T-cell (primary cell): ENCODE results near the gene CAB39. TPM values are rescaled to one million over a fixed set of nuclear protein-coding genes. Genes with fewer than 3 reads are reported as not detected.

Source experiments
- ATAC-seq, 4 experiments: fragments of 200-7000 bp in 3 of 4; fragments of 150-1000 bp in 1 of 4; cut with Tn5 transposase; replicated peaks in 1 of 4; 1 replicate in 3 of 4; 2 replicates in 1 of 4; pipeline ENCODE4 v1.10.0; 2021; ENCODE audit warnings: moderate library complexity in 3 of 4, mild to moderate bottlenecking in 2 of 4, moderate number of reproducible peaks in 1 of 4
- CTCF ChIA-PET, 2 donors: fragments of 300-600 bp; sonication (Branson Sonifier 250); formaldehyde crosslinking; loops; one replicate each; lab custom pipeline; 2022; ENCODE audit warnings: antibody characterized with exemption in 2 of 2; lab: Charles Lee
- POLR2A ChIA-PET, 2 donors: fragments of 300-600 bp; sonication (Branson Sonifier 250); formaldehyde crosslinking; loops; one replicate each; lab custom pipeline; 2022; ENCODE audit warnings: antibody characterized with exemption in 2 of 2; lab: Charles Lee
- DNase-seq, 35 experiments: peaks; one replicate each; pipeline versions ENCODE4 v3.0.0 to v3.0.0-alpha.2; 2013 to 2023
- H3K27ac ChIP-seq: one replicate; pipeline ENCODE4 v1.5.1; 2013; ENCODE audit warnings: low read length
- H3K27me3 ChIP-seq, 2 experiments: replicated peaks in 1 of 2; 1 replicate in 1 of 2; 2 replicates in 1 of 2; pipeline versions ENCODE4 v1.6.1 to v1.7.0; 2013; ENCODE audit warnings: low read length in 1 of 2, mixed read lengths in 1 of 2; ENCODE audit not compliant: control insufficient read depth in 2 of 2, insufficient read depth in 2 of 2; ENCODE audit errors: extremely low read depth in 1 of 2
- H3K36me3 ChIP-seq, 2 donors: 1 replicate in 1 of 2; 2 replicates in 1 of 2; pipeline versions ENCODE4 v1.6.1 to v1.7.0; 2013; ENCODE audit warnings: low read length in 1 of 2; ENCODE audit not compliant: control insufficient read depth in 2 of 2, insufficient read depth in 1 of 2; ENCODE audit errors: extremely low read depth in 1 of 2
- H3K4me1 ChIP-seq, 2 experiments: 1 replicate in 1 of 2; 2 replicates in 1 of 2; pipeline versions ENCODE4 v1.6.1 to v1.7.0; 2013; ENCODE audit warnings: low read length in 2 of 2, mixed read lengths in 1 of 2; ENCODE audit not compliant: insufficient read depth in 2 of 2, control insufficient read depth in 1 of 2; ENCODE audit errors: extremely low read depth in 1 of 2
- H3K4me3 ChIP-seq, 2 donors: 1 replicate in 1 of 2; 2 replicates in 1 of 2; pipeline versions ENCODE4 v1.5.1 to v1.7.0; 2013; ENCODE audit warnings: mild to moderate bottlenecking in 2 of 2, low read length in 1 of 2, moderate library complexity in 1 of 2; ENCODE audit not compliant: control insufficient read depth in 1 of 2; ENCODE audit errors: extremely low read depth in 1 of 2
- H3K9me3 ChIP-seq: 2 replicates; pipeline ENCODE4 v1.7.0; 2013
- H3K27ac Mint-ChIP-seq, 2 donors: one replicate each; pipeline ENCODE4 v1.8.0; 2020 to 2021; ENCODE audit warnings: mild to moderate bottlenecking in 2 of 2, mixed read lengths in 2 of 2
- H3K27me3 Mint-ChIP-seq, 2 donors: one replicate each; pipeline ENCODE4 v1.8.0; 2021 to 2022; ENCODE audit warnings: mixed read lengths in 2 of 2
- H3K36me3 Mint-ChIP-seq: one replicate; pipeline ENCODE4 v1.8.0; 2021; ENCODE audit warnings: mixed read lengths
- H3K4me1 Mint-ChIP-seq, 3 donors: one replicate each; pipeline ENCODE4 v1.8.0; 2020 to 2022; ENCODE audit warnings: mixed read lengths in 3 of 3, mild to moderate bottlenecking in 1 of 3
- H3K4me3 Mint-ChIP-seq, 3 donors: one replicate each; pipeline ENCODE4 v1.8.0; 2020 to 2022; ENCODE audit warnings: mild to moderate bottlenecking in 3 of 3, mixed read lengths in 3 of 3, moderate library complexity in 3 of 3
- H3K9me3 Mint-ChIP-seq, 3 donors: one replicate each; pipeline ENCODE4 v1.8.0; 2020 to 2022; ENCODE audit warnings: mixed read lengths in 3 of 3
- WGBS: methylation state at CpG from one replicate; pipeline ENCODE4 v1.1.5; 2013; ENCODE audit warnings: missing lambda C conversion rate; ENCODE audit not compliant: insufficient coverage; 5-methylcytosine and 5-hydroxymethylcytosine counted together
- total RNA-seq, 35 experiments: library from RNA in 6 of 35; stranded (reverse) in 6 of 35; fragments of 120-200 nt in 1 of 35; gene quantifications; one replicate each; pipeline versions ENCODE4 v1.2.1 to v1.2.4 and lab custom pipeline; 2013 to 2026

The CAB39 gene
- total RNA-seq, 5 donors from 2014 or later (not counting 1 experiment from before 2014, with no cell fraction given): 91.7 to 102 (median 96.7) TPM

- no peaks in the 10 kb centered on the region for H3K27me3 Mint-ChIP-seq
- DNase-seq (no peak), ATAC-seq (no peak)
- H3K4me3 Mint-ChIP-seq: no peak overlapping the region
- no peaks in the 10 kb centered on the region for H3K36me3 Mint-ChIP-seq
- CTCF ChIA-PET: interaction anchor here in 1 of 2 donors (0.6 kb wide), 1 partner anchor 1017 kb away, joined by 3 read pairs; no protein-coding TSS in a partner anchor
- peaks cover 42 to 50% (median 49%) of the 10 kb centered on the region in 3 donors for H3K4me1 Mint-ChIP-seq
- no peak overlapping the region for H3K4me3 ChIP-seq
- H3K36me3 ChIP-seq: no peaks in the 10 kb centered on the region
- H3K9me3 ChIP-seq: no peaks in the 10 kb centered on the region
- WGBS: 84% methylated on average over 14 of the region's 19 CpGs
- POLR2A ChIA-PET: interaction anchor here in 1 of 2 donors (0.5 kb wide), 1 partner anchor 45 kb away, joined by 3 read pairs; no protein-coding TSS in a partner anchor
- peaks cover 0 to 8% of the 10 kb centered on the region in 2 experiments for H3K27me3 ChIP-seq
- no peaks in the 10 kb centered on the region for H3K9me3 Mint-ChIP-seq
- H3K27ac Mint-ChIP-seq: peak overlapping the region in 1 of 2 donors; percentile 14
- H3K27ac ChIP-seq: no peak overlapping the region
- peaks cover 27 to 76% of the 10 kb centered on the region in 2 experiments for H3K4me1 ChIP-seq
These were observed 156.6 kb downstream of the CAB39 start for GRCh38 chr2:230868947-230869913.

GRCh38 chr2:230869914-230870543 is 157.4 kb downstream of the CAB39 start:
- 94% methylated on average over 7 of the region's 11 CpGs for WGBS
- H3K27me3 Mint-ChIP-seq: no peaks in the 10 kb centered on the region
- peaks cover 27 to 74% of the 10 kb centered on the region in 2 experiments for H3K4me1 ChIP-seq

More at GRCh38 chr2:230869914-230870543, 157.4 kb downstream of the CAB39 start:
- Histone ChIP-seq H3K27me3 (peaks cover 0 to 12% of the 10 kb centered on the region in 2 experiments), H3K4me3 (no peak overlapping the region), H3K9me3 (no peaks in the 10 kb centered on the region), H3K27ac (no peak overlapping the region), H3K36me3 (no peaks in the 10 kb centered on the region)
- ATAC-seq (no peak), DNase-seq (no peak)
- Mint-ChIP-seq H3K4me1 (peaks cover 38 to 50% (median 45%) of the 10 kb centered on the region in 3 donors), H3K4me3 (no peak overlapping the region), H3K27ac (peak overlapping the region in 1 of 2 donors; percentile 65), H3K9me3 (no peaks in the 10 kb centered on the region), H3K36me3 (no peaks in the 10 kb centered on the region)
- ChIA-PET POLR2A (no interaction called here), CTCF (interaction anchor here in 1 of 2 donors (0.7 kb wide), 1 partner anchor 175 kb away, joined by 4 read pairs; no protein-coding TSS in a partner anchor)

Other genes with a start within 250 kb of the CAB39 start
- 10 to 100 TPM; 21.9 to 41.2 (median 34.8) TPM for gene ITM2C, start 152.1 kb downstream of the CAB39 start, total RNA-seq
- gene GPR55, start 212.4 kb downstream of the CAB39 start, total RNA-seq: 10 to 100 TPM in 2 of 5 donors, 1 to 10 TPM in 3; 2.7 to 15.5 (median 7.8) TPM